GM19397 (cell line): ENCODE data around the gene LRRC8C.
"Not testable (repeated sequence)": the region's sequence is repeated elsewhere in the genome, so short reads cannot be mapped to it uniquely, and the experiment has no call there.

ENCODE experiments used
- ATAC-seq: cut with Tn5 transposase; IDR thresholded peaks from one replicate; pipeline ENCODE4 v1.9.1; 2021; ENCODE audit warnings: mild to moderate bottlenecking, moderate library complexity; ENCODE audit not compliant: unreplicated experiment

Gene LRRC8C

GRCh38 chr1:89701746-89702241 lies 68.9 kb downstream of the LRRC8C start:
- no peak for ATAC-seq

GRCh38 chr1:89702520-89703045 lies 69.7 kb downstream of the LRRC8C start:
- no peak for ATAC-seq

GRCh38 chr1:89703469-89703868 lies 70.5 kb downstream of the LRRC8C start:
- no peak for ATAC-seq

GRCh38 chr1:89704014-89704413 lies 71.1 kb downstream of the LRRC8C start:
- no peak for ATAC-seq

- ATAC-seq: not testable (repeated sequence)
Measured at GRCh38 chr1:89704885-89705284, 72.0 kb downstream of the LRRC8C start.

- no peak for ATAC-seq
Measured at GRCh38 chr1:89705901-89706699, 73.2 kb downstream of the LRRC8C start.

- ATAC-seq: no peak
Measured at GRCh38 chr1:89706700-89707012, 73.7 kb downstream of the LRRC8C start.

GRCh38 chr1:89708751-89709375 lies 75.9 kb downstream of the LRRC8C start:
- no peak for ATAC-seq

GRCh38 chr1:89710498-89711139 lies 77.7 kb downstream of the LRRC8C start:
- ATAC-seq: no peak

- ATAC-seq: no peak
Measured at GRCh38 chr1:89711140-89711778, 78.3 kb downstream of the LRRC8C start.

- ATAC-seq: no peak
Measured at GRCh38 chr1:89712420-89712819, 79.5 kb downstream of the LRRC8C start.

GRCh38 chr1:89715677-89716076 lies 82.8 kb downstream of the LRRC8C start:
- no peak for ATAC-seq

GRCh38 chr1:89719502-89720306 lies 86.8 kb downstream of the LRRC8C start:
- ATAC-seq: peak; percentile 81

- ATAC-seq: no peak
Measured at GRCh38 chr1:89720839-89721238, 87.9 kb downstream of the LRRC8C start.

GRCh38 chr1:89721351-89721750 lies 88.4 kb downstream of the LRRC8C start:
- no peak for ATAC-seq

GRCh38 chr1:89723144-89723543 lies 90.2 kb downstream of the LRRC8C start:
- ATAC-seq: no peak

- ATAC-seq: no peak
Measured at GRCh38 chr1:89723863-89724262, 90.9 kb downstream of the LRRC8C start.

GRCh38 chr1:89724369-89725010 lies 91.6 kb downstream of the LRRC8C start:
- peak; percentile 54 for ATAC-seq

- no peak for ATAC-seq
Measured at GRCh38 chr1:89725011-89725370, 92.1 kb downstream of the LRRC8C start.

GRCh38 chr1:89725631-89726030 lies 92.7 kb downstream of the LRRC8C start:
- ATAC-seq: no peak
